GM10266 (cell line): Measurements from ENCODE around the gene PKNOX2.

ENCODE experiments used
- DNase-seq: peaks from one replicate; pipeline ENCODE4 v3.0.0; 2012; ENCODE audit errors: extremely low spot score
- TF ChIP-seq, protein P1 (sequence below): IDR thresholded peaks from 2 replicates; pipeline ENCODE4 v1.5.1; 2012; ENCODE audit warnings: mild to moderate bottlenecking, low read depth; ENCODE audit not compliant: control insufficient read depth, insufficient read depth; ENCODE audit errors: missing control alignments

The PKNOX2 gene

DNA sequence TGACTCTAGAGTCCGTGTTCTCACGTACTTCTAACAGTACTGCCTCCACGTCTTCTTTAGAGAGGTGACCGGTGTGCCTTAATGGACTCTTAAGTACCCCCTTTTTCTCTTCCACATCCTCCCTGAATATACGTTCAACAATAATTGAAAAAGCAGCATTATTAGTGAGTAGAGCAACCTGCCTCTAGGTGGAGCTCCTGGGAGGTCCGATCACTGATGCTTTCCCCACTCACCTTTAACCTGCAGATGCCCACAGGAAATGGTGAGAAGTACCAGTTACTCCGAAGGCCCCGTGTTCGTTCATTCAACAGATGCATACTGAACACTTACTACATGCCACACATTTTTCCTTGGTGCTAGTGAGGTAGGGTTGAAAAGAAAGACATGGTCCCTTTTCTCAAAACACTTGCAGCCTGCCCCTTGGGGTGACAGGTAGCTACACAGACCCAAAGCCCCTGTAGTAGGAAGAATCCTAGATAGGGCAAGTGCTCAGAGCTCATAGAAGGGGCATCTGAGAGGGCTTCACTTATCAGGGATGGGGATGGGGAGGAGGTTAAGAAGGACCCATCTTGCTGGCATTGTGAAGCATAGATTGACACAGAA is 258.8 kb downstream of the PKNOX2 start:
- DNase-seq: peak; percentile 51
- TF ChIP-seq, protein P1, sequence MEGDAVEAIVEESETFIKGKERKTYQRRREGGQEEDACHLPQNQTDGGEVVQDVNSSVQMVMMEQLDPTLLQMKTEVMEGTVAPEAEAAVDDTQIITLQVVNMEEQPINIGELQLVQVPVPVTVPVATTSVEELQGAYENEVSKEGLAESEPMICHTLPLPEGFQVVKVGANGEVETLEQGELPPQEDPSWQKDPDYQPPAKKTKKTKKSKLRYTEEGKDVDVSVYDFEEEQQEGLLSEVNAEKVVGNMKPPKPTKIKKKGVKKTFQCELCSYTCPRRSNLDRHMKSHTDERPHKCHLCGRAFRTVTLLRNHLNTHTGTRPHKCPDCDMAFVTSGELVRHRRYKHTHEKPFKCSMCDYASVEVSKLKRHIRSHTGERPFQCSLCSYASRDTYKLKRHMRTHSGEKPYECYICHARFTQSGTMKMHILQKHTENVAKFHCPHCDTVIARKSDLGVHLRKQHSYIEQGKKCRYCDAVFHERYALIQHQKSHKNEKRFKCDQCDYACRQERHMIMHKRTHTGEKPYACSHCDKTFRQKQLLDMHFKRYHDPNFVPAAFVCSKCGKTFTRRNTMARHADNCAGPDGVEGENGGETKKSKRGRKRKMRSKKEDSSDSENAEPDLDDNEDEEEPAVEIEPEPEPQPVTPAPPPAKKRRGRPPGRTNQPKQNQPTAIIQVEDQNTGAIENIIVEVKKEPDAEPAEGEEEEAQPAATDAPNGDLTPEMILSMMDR: peak; percentile 58

DNA sequence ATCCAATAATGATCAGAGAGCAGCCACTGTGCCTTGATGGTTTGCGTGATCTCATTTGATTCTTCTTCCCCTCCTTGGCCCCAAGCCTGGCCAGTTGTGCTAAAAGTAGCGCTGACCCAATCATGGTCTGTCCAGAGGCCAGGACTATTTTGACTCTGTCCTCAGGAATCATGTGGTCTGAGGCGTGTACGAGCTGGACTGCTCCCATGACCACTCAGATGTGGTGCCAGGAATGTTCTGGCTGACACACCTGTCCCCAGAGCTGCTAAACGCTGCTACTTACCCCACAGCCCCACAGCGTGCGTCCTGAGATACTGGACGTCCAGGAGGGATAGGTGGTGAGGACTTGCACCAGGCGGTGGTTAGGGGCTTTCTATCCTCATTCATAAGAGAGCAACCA is 261.1 kb downstream of the PKNOX2 start:
- DNase-seq: no peak
- TF ChIP-seq, protein P1: no peak

DNA sequence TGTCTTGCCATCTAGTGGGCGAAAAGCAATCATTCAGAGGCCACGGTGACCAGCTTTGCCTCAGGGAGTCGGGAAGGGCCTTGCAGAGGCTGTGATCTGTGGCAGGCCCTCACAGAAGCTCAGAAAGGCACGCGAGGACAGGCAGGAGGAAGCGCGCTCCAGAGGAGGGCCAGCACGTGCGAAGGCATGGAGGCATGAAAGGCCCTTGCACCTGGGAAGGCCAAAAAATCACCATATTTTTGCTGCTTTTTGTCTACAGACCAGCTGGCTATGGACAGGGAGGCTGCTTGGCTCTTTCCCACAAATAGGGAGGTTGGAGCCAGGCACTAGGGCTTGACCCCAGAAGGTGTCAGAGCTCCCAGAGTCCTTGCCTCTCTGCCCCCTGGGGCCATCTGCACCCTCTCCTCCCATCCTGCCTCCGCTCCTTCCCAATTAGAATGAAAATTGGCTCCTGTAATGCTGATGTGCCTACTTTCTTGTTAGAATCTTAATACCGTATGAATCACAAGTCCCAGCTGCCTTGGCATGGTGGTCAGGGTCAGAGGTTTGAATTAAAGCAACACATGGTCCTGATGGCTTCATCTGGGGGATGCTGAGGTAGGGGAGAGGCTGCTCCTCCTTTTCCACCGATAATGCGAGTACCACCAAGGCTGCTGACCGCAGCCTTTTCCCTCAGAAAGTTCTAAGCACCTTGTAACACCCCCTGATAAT is 262.4 kb downstream of the PKNOX2 start:
- no peak for DNase-seq
- TF ChIP-seq, protein P1: no peak

DNA sequence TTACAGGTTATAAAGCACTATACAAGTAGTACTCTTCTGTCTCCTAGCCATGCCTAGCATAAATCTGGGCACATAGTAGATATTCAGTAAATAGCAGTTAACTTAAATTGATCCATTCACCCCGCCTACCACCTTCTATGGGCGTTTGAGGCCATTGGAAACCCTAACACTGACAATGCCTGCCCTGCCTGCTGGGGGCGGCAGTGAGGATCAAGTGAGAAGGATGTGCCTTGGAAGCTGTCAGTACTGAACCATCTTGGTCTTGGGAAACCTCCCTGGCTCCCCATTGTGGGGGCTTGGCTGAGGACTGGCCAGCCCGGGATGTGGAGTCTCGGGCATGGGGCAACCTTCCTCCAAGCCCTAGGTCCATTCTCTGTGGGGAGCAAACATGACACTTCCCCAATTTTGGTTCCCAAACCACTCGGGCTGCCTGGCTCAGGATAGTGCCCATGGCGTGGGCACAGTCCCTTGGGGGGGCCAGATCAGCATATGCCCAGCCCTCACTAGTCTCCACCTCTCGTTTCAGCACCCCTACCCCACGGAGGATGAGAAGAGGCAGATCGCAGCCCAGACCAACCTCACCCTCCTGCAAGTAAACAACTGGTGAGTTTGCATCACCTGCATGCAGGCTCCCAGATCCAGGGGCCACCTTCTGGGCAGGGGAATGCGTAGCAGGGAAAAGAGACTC is 264.1 kb downstream of the PKNOX2 start:
- no peak for DNase-seq
- TF ChIP-seq, protein P1: peak; percentile 23

DNA sequence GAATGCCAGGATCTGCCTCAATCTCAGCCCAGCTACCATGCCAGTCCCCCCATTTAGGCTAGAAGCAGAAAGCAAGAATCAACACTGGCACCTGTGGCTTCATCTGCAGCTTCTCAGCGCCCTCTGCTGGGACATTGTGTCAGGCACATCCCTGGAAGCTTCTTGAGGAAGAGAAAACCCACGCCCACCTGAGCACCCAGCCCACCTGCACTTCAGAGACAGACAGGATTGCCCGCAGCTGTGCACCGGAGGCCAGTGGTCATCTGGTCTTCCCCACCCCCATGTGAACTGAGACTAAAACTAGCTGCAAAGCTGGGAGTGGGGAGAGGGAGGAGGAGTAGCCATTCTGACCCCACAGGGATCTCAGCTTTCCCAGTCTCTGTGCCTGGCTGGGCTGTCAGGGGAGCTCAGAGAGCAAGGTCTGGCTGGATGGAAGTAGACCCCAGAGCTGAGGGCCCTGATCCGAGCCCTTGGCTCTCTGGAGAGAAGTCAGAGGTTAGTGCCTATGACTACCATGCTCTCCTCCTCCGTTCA is 264.7 kb downstream of the PKNOX2 start:
- TF ChIP-seq, protein P1: peak; percentile 79
- DNase-seq: peak; percentile 64

DNA sequence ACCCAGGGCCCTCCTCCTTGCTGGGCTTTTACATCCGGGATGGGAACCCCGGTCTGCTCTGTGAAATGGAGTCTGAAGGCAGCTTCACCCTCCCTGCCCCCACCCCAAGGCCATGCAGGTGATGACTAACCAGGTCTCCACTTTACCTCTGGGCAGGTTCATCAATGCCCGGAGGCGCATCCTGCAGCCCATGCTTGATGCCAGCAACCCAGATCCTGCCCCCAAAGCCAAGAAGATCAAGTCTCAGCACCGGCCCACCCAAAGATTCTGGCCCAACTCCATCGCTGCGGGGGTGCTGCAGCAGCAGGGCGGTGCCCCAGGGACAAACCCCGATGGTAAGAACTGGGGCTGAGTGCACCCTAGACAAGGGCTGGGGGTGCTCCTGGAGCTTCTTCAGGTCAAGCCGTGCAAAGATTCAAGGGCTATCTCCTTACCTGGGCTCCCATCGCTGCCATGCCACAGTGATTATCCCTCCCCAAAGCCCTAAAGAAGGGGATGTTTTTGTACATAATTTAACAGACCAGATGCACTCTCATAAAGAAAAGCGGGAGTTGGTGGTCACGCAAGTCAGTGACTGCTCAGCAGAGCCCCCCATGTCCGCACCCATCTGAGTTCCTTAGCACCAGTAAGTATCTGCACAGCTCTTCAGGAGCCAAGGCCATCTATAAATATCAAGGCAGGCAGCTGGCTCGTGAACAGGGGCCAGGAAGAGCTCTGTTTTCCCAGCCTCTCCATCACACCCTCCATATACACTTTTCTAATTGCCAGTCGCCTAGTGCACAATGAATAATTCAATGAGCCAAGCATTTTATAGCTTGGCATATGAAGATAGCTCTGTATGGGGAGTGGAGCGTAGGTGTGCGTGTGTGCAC is 265.5 kb downstream of the PKNOX2 start:
- no peak for DNase-seq
- TF ChIP-seq, protein P1: no peak
